Neural cell (in vitro differentiated cells): ENCODE results near the gene KANSL3.

ENCODE experiments used
- CTCF ChIP-seq: fragments of 450-650 bp; IDR thresholded peaks from 2 replicates; pipeline ENCODE4 v1.5.1; 2014; ENCODE audit warnings: antibody characterized with exemption, mild to moderate bottlenecking, moderate library complexity; ENCODE audit not compliant: poor library complexity, severe bottlenecking
- EP300 ChIP-seq: fragments of 450-650 bp; conservative IDR thresholded peaks from 2 replicates; pipeline ENCODE4 v1.6.1; 2014; ENCODE audit warnings: antibody characterized with exemption, mild to moderate bottlenecking, moderate library complexity; ENCODE audit not compliant: poor library complexity, severe bottlenecking
- EZH2 ChIP-seq: fragments of 200-600, 300-800 bp; shearing (Covaris generic), sonication (generic); IDR thresholded peaks from 2 replicates; pipeline ENCODE4 v1.6.1; 2014; ENCODE audit warnings: antibody characterized with exemption, low read length, borderline replicate concordance, mild to moderate bottlenecking; ENCODE audit not compliant: insufficient read depth, poor library complexity, severe bottlenecking
- MXI1 ChIP-seq: fragments of 450-650 bp; conservative IDR thresholded peaks from 2 replicates; pipeline ENCODE4 v1.6.1; 2014; ENCODE audit warnings: antibody characterized with exemption, mild to moderate bottlenecking; ENCODE audit not compliant: poor library complexity, severe bottlenecking
- POLR2AphosphoS5 ChIP-seq: IDR thresholded peaks from 2 replicates; pipeline ENCODE4 v1.6.1; 2012
- SMC3 ChIP-seq: fragments of 450-650 bp; conservative IDR thresholded peaks from 2 replicates; pipeline ENCODE4 v1.6.1; 2014; ENCODE audit warnings: antibody characterized with exemption, mild to moderate bottlenecking, moderate library complexity; ENCODE audit not compliant: poor library complexity
- TAF1 ChIP-seq: IDR thresholded peaks from 2 replicates; pipeline ENCODE4 v1.6.1; 2012; ENCODE audit warnings: low read depth

GRCh38 chr2:96548558-96549465 lies 89.3 kb downstream of the KANSL3 start:
- TF ChIP-seq TAF1: no peak
- no peak for TF ChIP-seq CTCF
- TF ChIP-seq POLR2AphosphoS5: no peak
- TF ChIP-seq EZH2: no peak
- no peak for TF ChIP-seq MXI1
- no peak for TF ChIP-seq EP300
- TF ChIP-seq SMC3: no peak
